ENCODE measurements around the gene KIF13A. TPM values are rescaled to one million over a fixed set of nuclear protein-coding genes. Genes with fewer than 3 reads are reported as not detected.

KIF13A gene
- total RNA-seq, 2 experiments from 2014 or later, result 0.91 to 1.4 TPM

GRCh38 chr6:18028332-18028731 is 40.9 kb upstream of the KIF13A start:
- no peaks in the 10 kb centered on the region for H3K36me3 ChIP-seq (ENCODE audit: insufficient read depth, low read length)
- Mint-ChIP-seq H3K9me3 (no peaks in the 10 kb centered on the region), H3K36me3 (ENCODE audit: low read depth) (no peaks in the 10 kb centered on the region), H3K27ac (no peak overlapping the region), H3K27me3 (peaks cover 21% of the 10 kb centered on the region), H3K4me1 (ENCODE audit: low read depth) (no peaks in the 10 kb centered on the region), H3K4me3 (no peak overlapping the region)
- H3K9me3 ChIP-seq (ENCODE audit: control insufficient read depth in 1 of 2, insufficient read depth in 1 of 2, low read length in 2 of 2), result no peaks in the 10 kb centered on the region
- ATAC-seq (ENCODE audit: poor library complexity) (no peak), DNase-seq (no peak)
- H3K27me3 ChIP-seq (ENCODE audit: control insufficient read depth in 1 of 2, insufficient read depth in 2 of 2, low read length in 2 of 2), result peaks cover 0 to 2% of the 10 kb centered on the region in 2 experiments
- TF ChIP-seq CTCF (IDR thresholded peaks at IDR 0.05), result no peak
- no peak overlapping the region for H3K4me3 ChIP-seq (ENCODE audit: low read length)
- H3K27ac ChIP-seq (ENCODE audit: low read depth in 1 of 2, low read length in 2 of 2), result no peak overlapping the region
- H3K4me1 ChIP-seq (ENCODE audit: insufficient read depth, low read length), result no peaks in the 10 kb centered on the region
- ChIA-PET POLR2A (no interaction called here), CTCF (no interaction called here)
- intact Hi-C loops (cut with DNase I, micrococcal nuclease), result no loop called here

GRCh38 chr6:18025596-18025995 is 38.2 kb upstream of the KIF13A start:
- Histone ChIP-seq H3K27me3 (ENCODE audit: control insufficient read depth in 1 of 2, insufficient read depth in 2 of 2, low read length in 2 of 2) (peaks cover 0 to 2% of the 10 kb centered on the region in 2 experiments), H3K4me1 (ENCODE audit: insufficient read depth, low read length) (no peaks in the 10 kb centered on the region), H3K36me3 (ENCODE audit: insufficient read depth, low read length) (no peaks in the 10 kb centered on the region), H3K4me3 (ENCODE audit: low read length) (no peak overlapping the region), H3K27ac (ENCODE audit: low read depth in 1 of 2, low read length in 2 of 2) (no peak overlapping the region), H3K9me3 (ENCODE audit: control insufficient read depth in 1 of 2, insufficient read depth in 1 of 2, low read length in 2 of 2) (no peaks in the 10 kb centered on the region)
- Mint-ChIP-seq H3K4me3 (no peak overlapping the region), H3K27me3 (peaks cover 16% of the 10 kb centered on the region), H3K27ac (no peak overlapping the region), H3K36me3 (ENCODE audit: low read depth) (no peaks in the 10 kb centered on the region), H3K9me3 (no peaks in the 10 kb centered on the region), H3K4me1 (ENCODE audit: low read depth) (no peaks in the 10 kb centered on the region)
- ATAC-seq (ENCODE audit: poor library complexity), result no peak
- no peak for TF ChIP-seq CTCF (IDR thresholded peaks at IDR 0.05)
- no peak for DNase-seq
- intact Hi-C loops (cut with DNase I, micrococcal nuclease), result no loop called here
- ChIA-PET CTCF (no interaction called here), POLR2A (no interaction called here)

GRCh38 chr6:18024876-18025275 is 37.4 kb upstream of the KIF13A start:
- ATAC-seq (ENCODE audit: poor library complexity) (no peak), DNase-seq (no peak)
- Histone ChIP-seq H3K4me3 (ENCODE audit: low read length) (no peak overlapping the region), H3K27ac (ENCODE audit: low read depth in 1 of 2, low read length in 2 of 2) (no peak overlapping the region), H3K4me1 (ENCODE audit: insufficient read depth, low read length) (no peaks in the 10 kb centered on the region), H3K36me3 (ENCODE audit: insufficient read depth, low read length) (no peaks in the 10 kb centered on the region), H3K27me3 (ENCODE audit: control insufficient read depth in 1 of 2, insufficient read depth in 2 of 2, low read length in 2 of 2) (peaks cover 0 to 2% of the 10 kb centered on the region in 2 experiments), H3K9me3 (ENCODE audit: control insufficient read depth in 1 of 2, insufficient read depth in 1 of 2, low read length in 2 of 2) (peaks cover 0 to 4% of the 10 kb centered on the region in 2 experiments)
- Mint-ChIP-seq H3K27me3 (peaks cover 13% of the 10 kb centered on the region), H3K9me3 (no peaks in the 10 kb centered on the region), H3K36me3 (ENCODE audit: low read depth) (no peaks in the 10 kb centered on the region), H3K4me3 (no peak overlapping the region), H3K27ac (no peak overlapping the region), H3K4me1 (ENCODE audit: low read depth) (no peaks in the 10 kb centered on the region)
- POLR2A ChIA-PET, result no interaction called here
- CTCF ChIA-PET, result no interaction called here
- no peak for TF ChIP-seq CTCF (IDR thresholded peaks at IDR 0.05)
- intact Hi-C loops (cut with DNase I, micrococcal nuclease), result no loop called here

Data from CD4-positive, alpha-beta T cell (primary cell).